GM18519 (cell line): ENCODE measurements around the gene MET.
"Not testable (repeated sequence)": the region's sequence is repeated elsewhere in the genome, so short reads cannot be mapped to it uniquely, and the experiment has no call there.

Source experiments
- ATAC-seq: cut with Tn5 transposase; IDR thresholded peaks from one replicate; pipeline ENCODE4 v1.9.1; 2021; ENCODE audit warnings: mild to moderate bottlenecking, moderate library complexity; ENCODE audit not compliant: unreplicated experiment, low FRiP score

The MET gene

GRCh38 chr7:116742641-116743040 lies 70.6 kb downstream of the MET start:
- ATAC-seq = no peak

GRCh38 chr7:116743835-116744234 lies 71.8 kb downstream of the MET start:
- not testable (repeated sequence) for ATAC-seq

GRCh38 chr7:116746388-116746787 lies 74.4 kb downstream of the MET start:
- not testable (repeated sequence) for ATAC-seq

GRCh38 chr7:116751070-116751469 lies 79.1 kb downstream of the MET start:
- ATAC-seq = not testable (repeated sequence)

- ATAC-seq = no peak
These were observed 80.5 kb downstream of the MET start for GRCh38 chr7:116752305-116753074.

- no peak for ATAC-seq
These were observed 81.1 kb downstream of the MET start for GRCh38 chr7:116753130-116753529.

GRCh38 chr7:116754186-116754585 lies 82.2 kb downstream of the MET start:
- no peak for ATAC-seq

GRCh38 chr7:116757283-116757682 lies 85.3 kb downstream of the MET start:
- no peak for ATAC-seq

GRCh38 chr7:116759642-116760041 lies 87.6 kb downstream of the MET start:
- not testable (repeated sequence) for ATAC-seq

- ATAC-seq = no peak
These were observed 91.0 kb downstream of the MET start for GRCh38 chr7:116762971-116763370.

GRCh38 chr7:116763647-116764046 lies 91.7 kb downstream of the MET start:
- no peak for ATAC-seq

GRCh38 chr7:116766881-116767280 lies 94.9 kb downstream of the MET start:
- ATAC-seq = no peak

GRCh38 chr7:116769546-116769945 lies 97.5 kb downstream of the MET start:
- no peak for ATAC-seq

GRCh38 chr7:116770941-116771340 lies 98.9 kb downstream of the MET start:
- no peak for ATAC-seq

GRCh38 chr7:116771640-116772039 lies 99.6 kb downstream of the MET start:
- no peak for ATAC-seq

- no peak for ATAC-seq
These were observed 100.4 kb downstream of the MET start for GRCh38 chr7:116772423-116772863.

- no peak for ATAC-seq
These were observed 101.1 kb downstream of the MET start for GRCh38 chr7:116772926-116773749.

GRCh38 chr7:116776046-116776445 lies 104.0 kb downstream of the MET start:
- no peak for ATAC-seq

- ATAC-seq = no peak
These were observed 104.8 kb downstream of the MET start for GRCh38 chr7:116776610-116777289.

- no peak for ATAC-seq
These were observed 105.8 kb downstream of the MET start for GRCh38 chr7:116777651-116778281.

GRCh38 chr7:116779216-116779615 lies 107.2 kb downstream of the MET start:
- ATAC-seq = no peak
